Uterus (tissue), 2 donors: ENCODE results near the gene C20orf204.

Experiments
- POLR2A ChIP-seq, 2 donors: fragments of 450-650 bp; IDR thresholded peaks; one replicate each; pipeline ENCODE4 v1.6.1; 2016; ENCODE audit warnings: antibody characterized with exemption in 2 of 2, mild to moderate bottlenecking in 1 of 2, moderate library complexity in 1 of 2
- TF ChIP-seq, protein P1 (sequence below), 4 experiments: fragments of 200-600 bp in 2 of 4; fragments of 450-650 bp in 2 of 4; sonication (generic) in 2 of 4; IDR thresholded peaks; one replicate each; pipeline ENCODE4 v1.5.1; 2016 to 2019; ENCODE audit warnings: antibody characterized with exemption in 4 of 4, mild to moderate bottlenecking in 2 of 4, moderate library complexity in 1 of 4

DNA sequence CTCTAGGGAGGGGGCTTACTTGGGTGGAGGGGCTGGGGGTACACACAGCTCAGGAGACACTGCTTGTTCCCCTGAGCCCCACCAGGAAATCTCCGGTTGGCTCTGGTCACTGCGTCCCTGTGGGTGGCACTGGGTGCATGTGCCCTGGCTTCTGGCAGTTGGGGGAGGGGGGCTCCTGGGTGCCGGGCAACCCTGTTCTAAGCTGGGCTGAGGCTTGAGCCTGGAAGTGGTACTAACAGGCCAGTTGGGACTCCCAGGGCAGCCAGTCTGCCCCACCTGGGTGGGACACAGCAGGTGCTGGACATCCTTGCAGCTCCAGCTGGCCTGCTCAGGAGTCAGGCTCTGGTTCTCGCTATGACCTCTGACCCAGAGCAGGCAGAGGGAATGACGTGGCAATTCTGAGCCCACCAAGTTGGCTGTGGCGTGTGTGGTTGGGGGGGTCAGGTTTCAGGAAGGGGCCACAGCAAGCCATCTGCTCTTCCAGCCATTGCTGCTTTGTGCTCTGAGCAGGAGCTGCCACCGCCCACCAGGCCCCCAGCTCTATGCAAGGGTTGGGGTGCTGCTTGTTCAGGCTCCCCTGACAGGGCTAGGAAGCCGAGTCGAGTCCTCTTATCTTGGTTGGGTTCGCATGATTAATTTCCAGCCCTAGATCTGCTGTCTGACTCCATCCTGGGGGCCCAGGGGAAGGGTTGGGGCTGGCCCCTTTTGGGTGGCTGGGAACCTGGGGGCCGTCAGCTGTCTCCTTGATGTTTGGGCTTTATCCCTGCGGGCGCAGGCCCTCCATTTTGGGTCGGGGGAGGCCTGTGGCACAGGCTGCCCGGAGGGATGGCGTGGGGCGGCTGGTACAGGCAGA, 590 bp downstream of the C20orf204 start:
- no peak for TF ChIP-seq POLR2A (IDR thresholded peaks at IDR 0.05)
- TF ChIP-seq, protein P1, sequence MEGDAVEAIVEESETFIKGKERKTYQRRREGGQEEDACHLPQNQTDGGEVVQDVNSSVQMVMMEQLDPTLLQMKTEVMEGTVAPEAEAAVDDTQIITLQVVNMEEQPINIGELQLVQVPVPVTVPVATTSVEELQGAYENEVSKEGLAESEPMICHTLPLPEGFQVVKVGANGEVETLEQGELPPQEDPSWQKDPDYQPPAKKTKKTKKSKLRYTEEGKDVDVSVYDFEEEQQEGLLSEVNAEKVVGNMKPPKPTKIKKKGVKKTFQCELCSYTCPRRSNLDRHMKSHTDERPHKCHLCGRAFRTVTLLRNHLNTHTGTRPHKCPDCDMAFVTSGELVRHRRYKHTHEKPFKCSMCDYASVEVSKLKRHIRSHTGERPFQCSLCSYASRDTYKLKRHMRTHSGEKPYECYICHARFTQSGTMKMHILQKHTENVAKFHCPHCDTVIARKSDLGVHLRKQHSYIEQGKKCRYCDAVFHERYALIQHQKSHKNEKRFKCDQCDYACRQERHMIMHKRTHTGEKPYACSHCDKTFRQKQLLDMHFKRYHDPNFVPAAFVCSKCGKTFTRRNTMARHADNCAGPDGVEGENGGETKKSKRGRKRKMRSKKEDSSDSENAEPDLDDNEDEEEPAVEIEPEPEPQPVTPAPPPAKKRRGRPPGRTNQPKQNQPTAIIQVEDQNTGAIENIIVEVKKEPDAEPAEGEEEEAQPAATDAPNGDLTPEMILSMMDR (IDR thresholded peaks at IDR 0.05): no peak
